ENCODE results near the gene SEPSECS.

SEPSECS gene

GRCh38 chr4:25096251-25096980 lies 63.8 kb downstream of the SEPSECS start:
- no peak overlapping the region for H3K4me3 ChIP-seq (ENCODE audit: low read depth in 1 of 2, low read length in 2 of 2)
- DNase-seq (no peak), ATAC-seq (ENCODE audit: insufficient read depth, low read depth) (no peak)
- H3K79me2 ChIP-seq (ENCODE audit: insufficient read depth, low read length), result no peaks in the 10 kb centered on the region
- H2AFZ ChIP-seq (ENCODE audit: low read depth, low read length), result no peak overlapping the region
- no peak overlapping the region for H3K4me2 ChIP-seq (ENCODE audit: insufficient read depth, low read length)
- H3K36me3 ChIP-seq (ENCODE audit: insufficient read depth, low read length), result no peaks in the 10 kb centered on the region
- peaks cover 4% of the 10 kb centered on the region; the same call in 1 of the 2 replicates for H3K4me1 ChIP-seq (ENCODE audit: insufficient read depth, low read length)
- no peaks in the 10 kb centered on the region for H4K20me1 ChIP-seq (ENCODE audit: insufficient read depth, low read length)
- no peaks in the 10 kb centered on the region for H3K27me3 ChIP-seq (ENCODE audit: insufficient read depth, low read length, poor library complexity)
- no peak overlapping the region for H3K27ac ChIP-seq (ENCODE audit: low read length)
- H3K9me3 ChIP-seq (ENCODE audit: insufficient read depth, low read length, severe bottlenecking), result peaks cover 4% of the 10 kb centered on the region
- TF ChIP-seq EZH2 (IDR thresholded peaks at IDR 0.05; ENCODE audit: borderline replicate concordance, low read depth, low read length, severe bottlenecking), result no peak
- no peak for TF ChIP-seq CTCF (IDR thresholded peaks at IDR 0.05; ENCODE audit: borderline replicate concordance, extremely low read depth, low read length, poor library complexity, severe bottlenecking)
- no peak overlapping the region for H3K9ac ChIP-seq (ENCODE audit: low read depth, low read length)

- Histone ChIP-seq H3K27me3 (ENCODE audit: insufficient read depth, low read length, poor library complexity) (no peaks in the 10 kb centered on the region), H3K27ac (ENCODE audit: low read length) (no peak overlapping the region), H3K9me3 (ENCODE audit: insufficient read depth, low read length, severe bottlenecking) (peaks cover 4% of the 10 kb centered on the region), H3K4me2 (ENCODE audit: insufficient read depth, low read length) (no peak overlapping the region), H3K4me1 (ENCODE audit: insufficient read depth, low read length) (peaks cover 4% of the 10 kb centered on the region; the same call in 1 of the 2 replicates), H2AFZ (ENCODE audit: low read depth, low read length) (no peak overlapping the region), H3K9ac (ENCODE audit: low read depth, low read length) (no peak overlapping the region), H3K4me3 (ENCODE audit: low read depth in 1 of 2, low read length in 2 of 2) (no peak overlapping the region), H3K36me3 (ENCODE audit: insufficient read depth, low read length) (no peaks in the 10 kb centered on the region), H3K79me2 (ENCODE audit: insufficient read depth, low read length) (no peaks in the 10 kb centered on the region), H4K20me1 (ENCODE audit: insufficient read depth, low read length) (no peaks in the 10 kb centered on the region)
- no peak for ATAC-seq (ENCODE audit: insufficient read depth, low read depth)
- TF ChIP-seq EZH2 (IDR thresholded peaks at IDR 0.05; ENCODE audit: borderline replicate concordance, low read depth, low read length, severe bottlenecking) (no peak), CTCF (IDR thresholded peaks at IDR 0.05; ENCODE audit: borderline replicate concordance, extremely low read depth, low read length, poor library complexity, severe bottlenecking) (no peak)
- no peak for DNase-seq
Observed at GRCh38 chr4:25095837-25096236, 64.4 kb downstream of the SEPSECS start.

GRCh38 chr4:25092139-25092538 lies 68.1 kb downstream of the SEPSECS start:
- no peak overlapping the region for H3K4me2 ChIP-seq (ENCODE audit: insufficient read depth, low read length)
- TF ChIP-seq CTCF (IDR thresholded peaks at IDR 0.05; ENCODE audit: borderline replicate concordance, extremely low read depth, low read length, poor library complexity, severe bottlenecking), result no peak
- TF ChIP-seq EZH2 (IDR thresholded peaks at IDR 0.05; ENCODE audit: borderline replicate concordance, low read depth, low read length, severe bottlenecking), result no peak

More at GRCh38 chr4:25092139-25092538, 68.1 kb downstream of the SEPSECS start:
- Histone ChIP-seq H3K4me3 (ENCODE audit: low read depth in 1 of 2, low read length in 2 of 2) (no peak overlapping the region), H3K27ac (ENCODE audit: low read length) (no peak overlapping the region), H3K9ac (ENCODE audit: low read depth, low read length) (no peak overlapping the region), H3K9me3 (ENCODE audit: insufficient read depth, low read length, severe bottlenecking) (peaks cover 4% of the 10 kb centered on the region), H3K36me3 (ENCODE audit: insufficient read depth, low read length) (no peaks in the 10 kb centered on the region), H3K27me3 (ENCODE audit: insufficient read depth, low read length, poor library complexity) (no peaks in the 10 kb centered on the region), H4K20me1 (ENCODE audit: insufficient read depth, low read length) (no peaks in the 10 kb centered on the region), H3K79me2 (ENCODE audit: insufficient read depth, low read length) (no peaks in the 10 kb centered on the region), H3K4me1 (ENCODE audit: insufficient read depth, low read length) (no peaks in the 10 kb centered on the region), H2AFZ (ENCODE audit: low read depth, low read length) (no peak overlapping the region)
- DNase-seq (no peak), ATAC-seq (ENCODE audit: insufficient read depth, low read depth) (no peak)

Data from DND-41 (cell line).